Esophagus muscularis mucosa (tissue), 4 donors: ENCODE results near the gene TSEN54. TPM values are rescaled to one million over a fixed set of nuclear protein-coding genes. Genes with fewer than 3 reads are reported as not detected.

Experiments
- DNase-seq: peaks from one replicate; pipeline ENCODE4 v3.0.0-alpha.2; 2017; ENCODE audit errors: extremely low spot score
- H3K27ac ChIP-seq, 4 donors: fragments of 200-600 bp; sonication (generic); replicated peaks in 1 of 4; 1 replicate in 3 of 4; 2 replicates in 1 of 4; pipeline ENCODE4 v1.5.1; 2016 to 2019; ENCODE audit warnings: mild to moderate bottlenecking in 1 of 4
- H3K27me3 ChIP-seq, 4 donors: fragments of 200-600 bp; sonication (generic); one replicate each; pipeline versions ENCODE4 v1.5.1 to v1.6.0; 2016 to 2019
- H3K36me3 ChIP-seq, 4 donors: fragments of 200-600 bp; sonication (generic); one replicate each; pipeline ENCODE4 v1.5.1; 2016 to 2019
- H3K4me1 ChIP-seq, 4 donors: fragments of 200-600 bp; sonication (generic); one replicate each; pipeline ENCODE4 v1.5.1; 2016 to 2019
- H3K4me3 ChIP-seq, 4 donors: fragments of 200-600 bp; sonication (generic); 1 replicate in 2 of 4; 2 replicates in 2 of 4; pipeline ENCODE4 v1.5.1; 2016 to 2019; ENCODE audit warnings: mild to moderate bottlenecking in 4 of 4, moderate library complexity in 1 of 4
- H3K9me3 ChIP-seq, 4 donors: fragments of 200-600 bp; sonication (generic); 1 replicate in 3 of 4; 2 replicates in 1 of 4; pipeline ENCODE4 v1.5.1; 2016 to 2019
- CTCF ChIP-seq, 3 experiments: fragments of 200-600 bp in 2 of 3; fragments of 450-650 bp in 1 of 3; sonication (generic) in 2 of 3; IDR thresholded peaks; one replicate each; pipeline ENCODE4 v1.5.1; 2017 to 2019; ENCODE audit warnings: antibody characterized with exemption in 3 of 3, mild to moderate bottlenecking in 2 of 3, moderate library complexity in 1 of 3
- EP300 ChIP-seq: sonication (generic); formaldehyde crosslinking; IDR thresholded peaks from one replicate; pipeline ENCODE4 v1.6.1; 2017; ENCODE audit warnings: antibody characterized with exemption
- POLR2A ChIP-seq: fragments of 450-650 bp; IDR thresholded peaks from one replicate; pipeline ENCODE4 v1.6.1; 2017; ENCODE audit warnings: antibody characterized with exemption, moderate library complexity, mild to moderate bottlenecking, low read depth
- POLR2AphosphoS5 ChIP-seq, 2 donors: sonication (generic); formaldehyde crosslinking; IDR thresholded peaks; one replicate each; pipeline ENCODE4 v1.6.1; 2017; ENCODE audit warnings: antibody characterized with exemption in 2 of 2
- WGBS: methylation state at CpG from one replicate; pipeline ENCODE4 v1.1.5; 2018; 5-methylcytosine and 5-hydroxymethylcytosine counted together
- intact Hi-C: fragments of 100-400 bp; cut with DNase I; formaldehyde crosslinking; loops from one replicate; pipeline ENCODE4 v1.15.1; 2023
- total RNA-seq, 4 donors: library from RNA; depleted of rRNA; stranded (reverse); fragments of >200 nt; gene quantifications; one replicate each; pipeline versions ENCODE4 v1.1.0 to v1.2.1, GENCODE V29; 2016

The TSEN54 gene
- total RNA-seq, 4 donors from 2014 or later = 14.5 to 32.1 (median 24.1) TPM

- TF ChIP-seq POLR2A (no peak), EP300 (no peak), POLR2AphosphoS5 (IDR thresholded peaks at IDR 0.05) (no peak), CTCF (IDR thresholded peaks at IDR 0.05) (no peak)
- H3K9me3 ChIP-seq = no peaks in the 10 kb centered on the region
- peaks cover 0 to 9% (median 7%) of the 10 kb centered on the region in 4 donors for H3K4me1 ChIP-seq
- WGBS = 72% methylated on average over 9 of the region's 22 CpGs
- intact Hi-C loops = no loop called here
- H3K4me3 ChIP-seq = no peak overlapping the region
- H3K27me3 ChIP-seq = no peaks in the 10 kb centered on the region
- no peak for DNase-seq
- no peaks in the 10 kb centered on the region for H3K36me3 ChIP-seq
- H3K27ac ChIP-seq = no peak overlapping the region
Measured at GRCh38 chr17:75549246-75550138, 33.2 kb downstream of the TSEN54 start.

GRCh38 chr17:75550139-75550465 lies 33.8 kb downstream of the TSEN54 start:
- H3K27me3 ChIP-seq = no peaks in the 10 kb centered on the region
- no peak overlapping the region for H3K4me3 ChIP-seq
- no peak for TF ChIP-seq EP300
- no peak for TF ChIP-seq POLR2AphosphoS5 (IDR thresholded peaks at IDR 0.05)
- no peak for TF ChIP-seq POLR2A
- TF ChIP-seq CTCF (IDR thresholded peaks at IDR 0.05) = no peak
- H3K4me1 ChIP-seq = peaks cover 0 to 9% (median 7%) of the 10 kb centered on the region in 4 donors
- 83% methylated on average over 4 of the region's 4 CpGs for WGBS
- no peak overlapping the region for H3K27ac ChIP-seq
- DNase-seq = no peak
- intact Hi-C loops = no loop called here
- no peaks in the 10 kb centered on the region for H3K9me3 ChIP-seq
- no peaks in the 10 kb centered on the region for H3K36me3 ChIP-seq

- no peak overlapping the region for H3K4me3 ChIP-seq
- WGBS = 94% methylated on average over 7 of the region's 7 CpGs
- intact Hi-C loops = no loop called here
- H3K4me1 ChIP-seq = peaks cover 0 to 9% (median 7%) of the 10 kb centered on the region in 4 donors
- no peak for TF ChIP-seq POLR2AphosphoS5 (IDR thresholded peaks at IDR 0.05)
- no peak for TF ChIP-seq EP300
- no peak for TF ChIP-seq CTCF (IDR thresholded peaks at IDR 0.05)
- no peak for TF ChIP-seq POLR2A
- H3K9me3 ChIP-seq = no peaks in the 10 kb centered on the region
- H3K27ac ChIP-seq = no peak overlapping the region
- no peaks in the 10 kb centered on the region for H3K27me3 ChIP-seq
- no peak for DNase-seq
- no peaks in the 10 kb centered on the region for H3K36me3 ChIP-seq
Measured at GRCh38 chr17:75551266-75551665, 34.9 kb downstream of the TSEN54 start.

GRCh38 chr17:75552425-75553294 lies 36.3 kb downstream of the TSEN54 start:
- no peak for DNase-seq
- H3K4me1 ChIP-seq = peaks cover 0 to 14% (median 11%) of the 10 kb centered on the region in 4 donors
- no peak overlapping the region for H3K27ac ChIP-seq
- no peaks in the 10 kb centered on the region for H3K27me3 ChIP-seq
- no peak overlapping the region for H3K4me3 ChIP-seq
- no peaks in the 10 kb centered on the region for H3K36me3 ChIP-seq
- H3K9me3 ChIP-seq = no peaks in the 10 kb centered on the region
- TF ChIP-seq POLR2AphosphoS5 (IDR thresholded peaks at IDR 0.05) = no peak
- no peak for TF ChIP-seq CTCF (IDR thresholded peaks at IDR 0.05)
- TF ChIP-seq POLR2A = no peak
- no peak for TF ChIP-seq EP300
- intact Hi-C loops = no loop called here
- 81% methylated on average over 9 of the region's 14 CpGs for WGBS
